DOHH2 (cell line): Measurements from ENCODE around the gene MKLN1.

ENCODE experiments used
- EZH2phosphoT487 ChIP-seq: fragments of 200-600 bp; sonication (generic); IDR thresholded peaks from 2 replicates; pipeline ENCODE4 v1.6.1; 2017; ENCODE audit warnings: borderline replicate concordance, mild to moderate bottlenecking, antibody characterized with exemption, low read length, moderate library complexity, mixed read lengths
- TF ChIP-seq, protein P1 (sequence below): fragments of 200-600 bp; sonication (generic); IDR thresholded peaks from one replicate; pipeline ENCODE4 v1.5.1; 2014; ENCODE audit warnings: antibody characterized with exemption, mild to moderate bottlenecking, low read depth, low read length; ENCODE audit not compliant: poor library complexity, severe bottlenecking

DNA sequence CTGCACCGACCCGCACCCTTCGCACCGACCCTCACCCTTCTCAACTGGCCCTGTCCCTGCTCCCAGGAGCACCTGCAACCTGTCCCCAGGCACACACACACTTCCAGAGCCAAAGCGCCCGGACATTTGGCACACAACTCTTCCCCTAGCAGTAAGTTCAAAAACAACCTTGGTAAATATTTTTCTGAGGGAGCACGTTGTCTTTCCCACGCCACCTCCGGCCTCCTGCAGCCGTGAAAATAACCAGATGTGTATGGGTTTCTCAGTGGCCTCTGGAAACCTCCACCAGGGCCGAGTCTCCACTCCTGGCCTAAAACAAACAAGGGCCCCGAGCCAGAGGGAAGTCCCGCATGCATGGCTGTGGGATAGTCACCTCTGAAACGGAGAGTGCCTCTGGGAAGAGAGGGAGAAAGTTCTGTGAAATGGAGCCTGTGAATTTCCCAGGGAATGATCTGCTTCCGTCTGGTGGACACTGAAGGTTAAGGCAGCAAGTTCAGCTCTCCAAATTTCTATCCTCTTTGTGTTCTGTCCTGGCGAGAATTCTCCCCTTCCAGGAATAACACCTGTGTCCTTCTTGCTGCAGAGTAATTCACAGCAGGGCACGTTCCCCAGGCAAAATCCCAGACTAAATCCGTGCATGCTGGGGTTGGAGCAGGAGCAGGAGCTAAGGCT lies 213.0 kb downstream of the MKLN1 start:
- TF ChIP-seq, protein P1, sequence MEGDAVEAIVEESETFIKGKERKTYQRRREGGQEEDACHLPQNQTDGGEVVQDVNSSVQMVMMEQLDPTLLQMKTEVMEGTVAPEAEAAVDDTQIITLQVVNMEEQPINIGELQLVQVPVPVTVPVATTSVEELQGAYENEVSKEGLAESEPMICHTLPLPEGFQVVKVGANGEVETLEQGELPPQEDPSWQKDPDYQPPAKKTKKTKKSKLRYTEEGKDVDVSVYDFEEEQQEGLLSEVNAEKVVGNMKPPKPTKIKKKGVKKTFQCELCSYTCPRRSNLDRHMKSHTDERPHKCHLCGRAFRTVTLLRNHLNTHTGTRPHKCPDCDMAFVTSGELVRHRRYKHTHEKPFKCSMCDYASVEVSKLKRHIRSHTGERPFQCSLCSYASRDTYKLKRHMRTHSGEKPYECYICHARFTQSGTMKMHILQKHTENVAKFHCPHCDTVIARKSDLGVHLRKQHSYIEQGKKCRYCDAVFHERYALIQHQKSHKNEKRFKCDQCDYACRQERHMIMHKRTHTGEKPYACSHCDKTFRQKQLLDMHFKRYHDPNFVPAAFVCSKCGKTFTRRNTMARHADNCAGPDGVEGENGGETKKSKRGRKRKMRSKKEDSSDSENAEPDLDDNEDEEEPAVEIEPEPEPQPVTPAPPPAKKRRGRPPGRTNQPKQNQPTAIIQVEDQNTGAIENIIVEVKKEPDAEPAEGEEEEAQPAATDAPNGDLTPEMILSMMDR: no peak
- no peak for TF ChIP-seq EZH2phosphoT487
